PC-9 (cell line): Measurements from ENCODE around the gene AP3B1. TPM values are rescaled to one million over a fixed set of nuclear protein-coding genes. Genes with fewer than 3 reads are reported as not detected.

ENCODE experiments used
- BruUV-seq: library from RNA; stranded (reverse); fragments of 400-500 nt; replicated peaks from 2 replicates; lab custom pipeline; 2021; lab: Mats Ljungman, UMichigan
- CTCF ChIA-PET: fragments of 300-600 bp; sonication (Branson Sonifier 250); formaldehyde crosslinking; loops from one replicate; lab custom pipeline; 2022; ENCODE audit warnings: antibody characterized with exemption; lab: Charles Lee
- POLR2A ChIA-PET: fragments of 300-600 bp; sonication (Branson Sonifier 250); formaldehyde crosslinking; loops from one replicate; lab custom pipeline; 2022; ENCODE audit warnings: antibody characterized with exemption; ENCODE audit not compliant: unreplicated experiment; lab: Charles Lee
- DNase-seq, 2 experiments: peaks; one replicate each; pipeline versions ENCODE4 v3.0.0 to v3.0.0-alpha.2; 2015 to 2022; ENCODE audit warnings: mixed read lengths in 1 of 2
- H2AFZ ChIP-seq: fragments of 200-600 bp; sonication (generic); 2 replicates; pipeline ENCODE4 v1.8.1; 2017; ENCODE audit warnings: antibody characterized with exemption
- H3F3A ChIP-seq: fragments of 200-600 bp; sonication (generic); 2 replicates; pipeline ENCODE4 v1.8.1; 2017; ENCODE audit warnings: antibody characterized with exemption, mild to moderate bottlenecking, low read depth; ENCODE audit not compliant: insufficient read depth
- H3K27ac ChIP-seq: fragments of 200-600 bp; sonication (generic); 2 replicates; pipeline ENCODE4 v1.6.1; 2016; ENCODE audit warnings: mixed run types
- H3K27me3 ChIP-seq: fragments of 200-600 bp; sonication (generic); 2 replicates; pipeline ENCODE4 v1.6.1; 2016; ENCODE audit warnings: low read depth, mixed run types; ENCODE audit not compliant: insufficient read depth
- H3K36me3 ChIP-seq: fragments of 200-600 bp; sonication (generic); 2 replicates; pipeline ENCODE4 v1.6.1; 2016; ENCODE audit warnings: low read depth, mixed run types
- H3K4me1 ChIP-seq: fragments of 200-600 bp; sonication (generic); replicated peaks from 2 replicates; pipeline ENCODE4 v1.6.1; 2016; ENCODE audit warnings: mixed run types; ENCODE audit not compliant: insufficient read depth
- H3K4me2 ChIP-seq: fragments of 200-600 bp; sonication (generic); 2 replicates; pipeline ENCODE4 v1.6.1; 2017; ENCODE audit warnings: mixed run types
- H3K4me3 ChIP-seq: fragments of 200-600 bp; sonication (generic); 2 replicates; pipeline ENCODE4 v1.6.1; 2016; ENCODE audit warnings: mixed run types
- H3K79me2 ChIP-seq: fragments of 200-600 bp; sonication (generic); 2 replicates; pipeline ENCODE4 v1.6.1; 2017; ENCODE audit warnings: low read depth, mixed run types
- H3K9me2 ChIP-seq: fragments of 200-600 bp; sonication (generic); 2 replicates; pipeline ENCODE4 v1.8.1; 2017; ENCODE audit warnings: mild to moderate bottlenecking; ENCODE audit not compliant: insufficient read depth
- H3K9me3 ChIP-seq: fragments of 200-600 bp; sonication (generic); 2 replicates; pipeline ENCODE4 v1.8.1; 2016; ENCODE audit warnings: low read depth; ENCODE audit not compliant: insufficient read depth
- H4K20me1 ChIP-seq: fragments of 200-600 bp; sonication (generic); 2 replicates; pipeline ENCODE4 v1.8.1; 2017; ENCODE audit not compliant: insufficient read depth
- CTCF ChIP-seq: fragments of 200-600 bp; sonication (generic); conservative IDR thresholded peaks from 2 replicates; pipeline ENCODE4 v1.6.1; 2017; ENCODE audit warnings: mixed run types, antibody characterized with exemption, mild to moderate bottlenecking, moderate library complexity
- EZH2 ChIP-seq: fragments of 200-600 bp; sonication (generic); IDR thresholded peaks from 2 replicates; pipeline ENCODE4 v1.8.0; 2017; ENCODE audit warnings: antibody characterized with exemption, low read depth
- intact Hi-C: fragments of 100-400 bp; cut with micrococcal nuclease; formaldehyde crosslinking; loops from one replicate; pipeline ENCODE4 v1.10.0; 2022; ENCODE audit not compliant: unreplicated experiment
- total RNA-seq: library from RNA; stranded (reverse); gene quantifications from 2 replicates; pipeline ENCODE4 v1.2.3, GENCODE V29; 2021

The AP3B1 gene
- total RNA-seq, 1 experiment from 2014 or later = 44.0 TPM

GRCh38 chr5:78116167-78116566, 178.3 kb downstream of the AP3B1 start:
- Histone ChIP-seq H2AFZ (no peak overlapping the region), H3K27me3 (no peaks in the 10 kb centered on the region), H3F3A (no peaks in the 10 kb centered on the region), H3K36me3 (peaks cover 5% of the 10 kb centered on the region), H3K79me2 (no peaks in the 10 kb centered on the region), H3K9me2 (no peaks in the 10 kb centered on the region), H3K27ac (no peak overlapping the region), H3K9me3 (no peaks in the 10 kb centered on the region), H3K4me1 (no peaks in the 10 kb centered on the region), H3K4me2 (no peak overlapping the region), H3K4me3 (no peak overlapping the region), H4K20me1 (no peaks in the 10 kb centered on the region)
- no peak for DNase-seq
- intact Hi-C loops = no loop called here
- TF ChIP-seq EZH2 (no peak), CTCF (no peak)
- CTCF ChIA-PET = no interaction called here
- POLR2A ChIA-PET = no interaction called here
- BruUV-seq = no TSS peak

- no peak overlapping the region for H3K4me2 ChIP-seq
- no peaks in the 10 kb centered on the region for H3F3A ChIP-seq
- TF ChIP-seq EZH2 = no peak
- TF ChIP-seq CTCF = no peak
- no peak overlapping the region for H3K4me3 ChIP-seq
- no peak overlapping the region for H3K27ac ChIP-seq
- CTCF ChIA-PET = no interaction called here
- POLR2A ChIA-PET = no interaction called here
- no peaks in the 10 kb centered on the region for H3K9me2 ChIP-seq
- intact Hi-C loops = no loop called here
- H3K79me2 ChIP-seq = no peaks in the 10 kb centered on the region
- no peak for DNase-seq
- no TSS peak for BruUV-seq
- no peaks in the 10 kb centered on the region for H4K20me1 ChIP-seq
- no peaks in the 10 kb centered on the region for H3K9me3 ChIP-seq
- peaks cover 5% of the 10 kb centered on the region for H3K36me3 ChIP-seq
- H2AFZ ChIP-seq = no peak overlapping the region
- H3K4me1 ChIP-seq = no peaks in the 10 kb centered on the region
- no peaks in the 10 kb centered on the region for H3K27me3 ChIP-seq
Observed at GRCh38 chr5:78113689-78114264, 180.7 kb downstream of the AP3B1 start.

GRCh38 chr5:78112931-78113330, 181.6 kb downstream of the AP3B1 start:
- H3K4me2 ChIP-seq = no peak overlapping the region
- BruUV-seq = no TSS peak
- CTCF ChIA-PET = no interaction called here
- H3K9me3 ChIP-seq = no peaks in the 10 kb centered on the region
- H3K36me3 ChIP-seq = peaks cover 5% of the 10 kb centered on the region
- POLR2A ChIA-PET = no interaction called here
- no peaks in the 10 kb centered on the region for H4K20me1 ChIP-seq
- no peaks in the 10 kb centered on the region for H3K79me2 ChIP-seq
- TF ChIP-seq CTCF (no peak), EZH2 (no peak)
- intact Hi-C loops = no loop called here
- DNase-seq = no peak
- H3K4me1 ChIP-seq = no peaks in the 10 kb centered on the region
- H3K9me2 ChIP-seq = no peaks in the 10 kb centered on the region
- H2AFZ ChIP-seq = no peak overlapping the region
- no peak overlapping the region for H3K4me3 ChIP-seq
- H3K27ac ChIP-seq = no peak overlapping the region
- no peaks in the 10 kb centered on the region for H3K27me3 ChIP-seq
- no peaks in the 10 kb centered on the region for H3F3A ChIP-seq
